Left lung (tissue), 10 donors: ENCODE results near the gene CLASP1. TPM values are rescaled to one million over a fixed set of nuclear protein-coding genes. Genes with fewer than 3 reads are reported as not detected.

Experiments used
- ATAC-seq: fragments of 200-7000 bp; cut with Tn5 transposase; one replicate; pipeline ENCODE4 v1.9.1; 2020; ENCODE audit warnings: moderate library complexity
- DNase-seq, 4 donors: peaks; one replicate each; pipeline ENCODE4 v3.0.0-alpha.2; 2013 to 2020
- H3K27ac ChIP-seq, 2 donors: fragments of 200-600 bp; sonication (generic) in 1 of 2; one replicate each; pipeline versions ENCODE4 v1.5.0 to v1.8.0; 2020 to 2021
- H3K27me3 ChIP-seq, 2 donors: fragments of 200-600 bp; sonication (generic) in 1 of 2; one replicate each; pipeline versions ENCODE4 v1.5.0 to v1.8.0; 2020 to 2021
- H3K36me3 ChIP-seq, 2 donors: fragments of 200-600 bp; sonication (generic) in 1 of 2; one replicate each; pipeline versions ENCODE4 v1.5.0 to v1.8.0; 2020 to 2021
- H3K4me1 ChIP-seq, 2 donors: fragments of 200-600 bp; one replicate each; pipeline ENCODE4 v1.8.0; 2021
- H3K4me3 ChIP-seq, 2 donors: fragments of 200-600 bp; sonication (generic) in 1 of 2; one replicate each; pipeline versions ENCODE4 v1.5.0 to v1.8.0; 2020 to 2021; ENCODE audit warnings: mild to moderate bottlenecking in 1 of 2
- H3K9me3 ChIP-seq, 2 donors: fragments of 200-600 bp; sonication (generic) in 1 of 2; one replicate each; pipeline versions ENCODE4 v1.5.0 to v1.8.0; 2020 to 2021
- intact Hi-C, 2 donors: fragments of 100-400 bp; cut with DNase I; formaldehyde crosslinking; loops; one replicate each; pipeline versions ENCODE4 v1.11.2 to v1.14.2; 2022
- polyA plus RNA-seq, 6 donors: library from polyadenylated mRNA; unstranded; fragments of 120-200 nt; gene quantifications; one replicate each; pipeline ENCODE4 v1.2.1, GENCODE V29; 2013; ENCODE audit not compliant: insufficient read length in 6 of 6
- total RNA-seq, 2 donors: library from RNA; stranded (reverse); fragmentation: NEBNext Ultra II Directional; extraction: Animal tissue kit (Norgen Biotek cat#: 25700); gene quantifications; one replicate each; pipeline ENCODE4 v1.2.1, GENCODE V29; 2021
- TF ChIP-seq, protein P1 (sequence below), 2 donors: fragments of 200-600 bp; sonication (generic) in 1 of 2; IDR thresholded peaks; one replicate each; pipeline versions ENCODE4 v1.5.0 to v1.8.0; 2021; ENCODE audit warnings: antibody characterized with exemption in 2 of 2
- donor health status: DM: no; HTN: yes; CAD: no.
- donor health status: DM: no; HTN: no; CAD: no.

The CLASP1 gene
- total and polyA plus RNA-seq, 8 donors = 42.9 to 52.1 (median 48.7) TPM

DNA sequence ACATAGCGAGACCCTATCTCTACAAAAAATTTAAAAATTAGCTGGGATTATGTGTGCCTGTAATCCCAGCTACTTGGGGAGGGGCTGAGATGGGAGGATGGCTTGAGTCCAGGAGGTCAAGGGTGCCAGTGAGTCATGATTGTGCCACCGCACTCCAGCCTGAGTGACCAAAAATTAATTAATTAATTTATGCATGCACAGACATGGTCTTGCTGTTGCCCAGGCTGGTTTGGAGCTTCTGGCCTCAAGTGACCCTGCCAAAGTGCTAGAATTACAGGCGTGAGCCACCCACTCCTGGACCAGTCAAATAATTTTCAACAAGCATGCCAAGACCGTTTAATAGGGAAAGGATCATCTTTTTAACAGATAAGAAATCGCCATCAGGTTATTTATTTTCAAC, 306.5 kb downstream of the CLASP1 start:
- H3K4me1 ChIP-seq = no peaks in the 10 kb centered on the region
- no peaks in the 10 kb centered on the region for H3K27me3 ChIP-seq
- ATAC-seq (no peak), DNase-seq (no peak)
- TF ChIP-seq, protein P1, sequence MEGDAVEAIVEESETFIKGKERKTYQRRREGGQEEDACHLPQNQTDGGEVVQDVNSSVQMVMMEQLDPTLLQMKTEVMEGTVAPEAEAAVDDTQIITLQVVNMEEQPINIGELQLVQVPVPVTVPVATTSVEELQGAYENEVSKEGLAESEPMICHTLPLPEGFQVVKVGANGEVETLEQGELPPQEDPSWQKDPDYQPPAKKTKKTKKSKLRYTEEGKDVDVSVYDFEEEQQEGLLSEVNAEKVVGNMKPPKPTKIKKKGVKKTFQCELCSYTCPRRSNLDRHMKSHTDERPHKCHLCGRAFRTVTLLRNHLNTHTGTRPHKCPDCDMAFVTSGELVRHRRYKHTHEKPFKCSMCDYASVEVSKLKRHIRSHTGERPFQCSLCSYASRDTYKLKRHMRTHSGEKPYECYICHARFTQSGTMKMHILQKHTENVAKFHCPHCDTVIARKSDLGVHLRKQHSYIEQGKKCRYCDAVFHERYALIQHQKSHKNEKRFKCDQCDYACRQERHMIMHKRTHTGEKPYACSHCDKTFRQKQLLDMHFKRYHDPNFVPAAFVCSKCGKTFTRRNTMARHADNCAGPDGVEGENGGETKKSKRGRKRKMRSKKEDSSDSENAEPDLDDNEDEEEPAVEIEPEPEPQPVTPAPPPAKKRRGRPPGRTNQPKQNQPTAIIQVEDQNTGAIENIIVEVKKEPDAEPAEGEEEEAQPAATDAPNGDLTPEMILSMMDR (IDR thresholded peaks at IDR 0.05) = no peak
- H3K4me3 ChIP-seq = no peak overlapping the region
- intact Hi-C loops = no loop called here
- H3K27ac ChIP-seq = no peak overlapping the region
- H3K36me3 ChIP-seq = peaks cover 0 to 93% of the 10 kb centered on the region in 2 donors
- no peaks in the 10 kb centered on the region for H3K9me3 ChIP-seq

- TF ChIP-seq, protein P1 (IDR thresholded peaks at IDR 0.05) = no peak
Measured at GRCh38 chr2:121340926-121341325, 308.3 kb downstream of the CLASP1 start.

DNA sequence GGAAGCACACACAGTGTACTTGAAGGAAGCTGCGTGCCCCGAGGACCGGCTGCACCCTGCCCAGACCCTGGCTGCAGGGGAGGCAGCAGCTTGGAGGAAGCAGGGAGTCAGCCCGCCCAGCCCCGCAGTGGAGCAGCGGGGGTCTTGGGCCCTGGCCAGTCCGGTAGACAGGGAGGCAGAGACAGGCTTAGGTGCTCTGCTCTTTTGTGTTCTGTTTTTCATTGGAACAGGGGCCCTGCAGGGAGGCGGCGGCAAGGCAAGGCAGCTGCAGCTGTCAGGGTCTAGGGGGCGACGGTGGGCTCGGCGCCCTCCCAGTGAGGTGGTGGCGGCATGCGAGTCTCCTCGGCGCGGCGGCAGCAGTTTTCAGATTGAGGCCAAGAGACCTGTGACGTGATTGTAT, 311.0 kb downstream of the CLASP1 start:
- Histone ChIP-seq H3K4me1 (peaks cover 0 to 4% of the 10 kb centered on the region in 2 donors), H3K27me3 (no peaks in the 10 kb centered on the region), H3K9me3 (no peaks in the 10 kb centered on the region), H3K4me3 (no peak overlapping the region), H3K27ac (no peak overlapping the region), H3K36me3 (peaks cover 0 to 49% of the 10 kb centered on the region in 2 donors)
- ATAC-seq = no peak
- no peak for DNase-seq
- intact Hi-C loops = no loop called here
- TF ChIP-seq, protein P1 (IDR thresholded peaks at IDR 0.05) = no peak

More at GRCh38 chr2:121340926-121341325, 308.3 kb downstream of the CLASP1 start:
- H3K27me3 ChIP-seq = no peaks in the 10 kb centered on the region
- peaks cover 0 to 75% of the 10 kb centered on the region in 2 donors for H3K36me3 ChIP-seq
- peaks cover 0 to 3% of the 10 kb centered on the region in 2 donors for H3K4me1 ChIP-seq
- DNase-seq (no peak), ATAC-seq (no peak)
- intact Hi-C loops = no loop called here
- H3K4me3 ChIP-seq = no peak overlapping the region
- no peaks in the 10 kb centered on the region for H3K9me3 ChIP-seq
- H3K27ac ChIP-seq = no peak overlapping the region

GRCh38 chr2:121336528-121337294, 312.6 kb downstream of the CLASP1 start:
- Histone ChIP-seq H3K27ac (no peak overlapping the region), H3K36me3 (peaks cover 0 to 33% of the 10 kb centered on the region in 2 donors), H3K4me1 (peaks cover 0 to 4% of the 10 kb centered on the region in 2 donors), H3K9me3 (no peaks in the 10 kb centered on the region), H3K4me3 (no peak overlapping the region), H3K27me3 (no peaks in the 10 kb centered on the region)
- intact Hi-C loops = no loop called here
- TF ChIP-seq, protein P1 (IDR thresholded peaks at IDR 0.05) = no peak
- DNase-seq (peak in 1 of 4 donors; percentile 57), ATAC-seq (peak; percentile 90)
